Heart right ventricle (tissue), 16 donors: Measurements from ENCODE around the gene HAUS5. TPM values are rescaled to one million over a fixed set of nuclear protein-coding genes. Genes with fewer than 3 reads are reported as not detected.

Experiments used
- ATAC-seq, 8 donors: fragments of 200-7000 bp; cut with Tn5 transposase; one replicate each; pipeline ENCODE4 v1.9.1; 2020; ENCODE audit warnings: mild to moderate bottlenecking in 8 of 8, moderate library complexity in 8 of 8, moderate number of reproducible peaks in 1 of 8
- DNase-seq, 2 donors: peaks; one replicate each; pipeline ENCODE4 v3.0.0-alpha.2; 2020
- H3K27ac ChIP-seq, 10 donors: fragments of 200-600 bp; sonication (generic) in 2 of 10; one replicate each; pipeline versions ENCODE4 v1.5.0 to v1.8.0; 2020 to 2022; ENCODE audit warnings: mild to moderate bottlenecking in 3 of 10
- H3K27me3 ChIP-seq, 7 donors: fragments of 200-600 bp; one replicate each; pipeline ENCODE4 v1.8.0; 2021 to 2022; ENCODE audit warnings: mild to moderate bottlenecking in 2 of 7
- H3K36me3 ChIP-seq, 9 donors: fragments of 200-600 bp; sonication (generic) in 1 of 9; one replicate each; pipeline versions ENCODE4 v1.5.0 to v1.8.0; 2020 to 2022; ENCODE audit warnings: mild to moderate bottlenecking in 2 of 9
- H3K4me1 ChIP-seq, 9 donors: fragments of 200-600 bp; sonication (generic) in 1 of 9; one replicate each; pipeline versions ENCODE4 v1.5.0 to v1.8.0; 2020 to 2022; ENCODE audit warnings: mild to moderate bottlenecking in 4 of 9
- H3K4me3 ChIP-seq, 10 donors: fragments of 200-600 bp; sonication (generic) in 2 of 10; one replicate each; pipeline versions ENCODE4 v1.5.0 to v1.8.0; 2020 to 2022; ENCODE audit warnings: mild to moderate bottlenecking in 7 of 10, moderate library complexity in 2 of 10
- H3K9me3 ChIP-seq, 11 donors: fragments of 200-600 bp in 10 of 11; sonication (generic) in 2 of 11; one replicate each; pipeline versions ENCODE4 v1.5.0 to v1.8.0; 2013 to 2022; ENCODE audit warnings: mild to moderate bottlenecking in 2 of 11, control low read depth in 1 of 11, moderate library complexity in 1 of 11
- WGBS, 2 donors: extraction: QIAGEN DNeasy Blood & Tissue Kit; methylation state at CpG; one replicate each; pipeline ENCODE4 v1.1.7; 2013; ENCODE audit warnings: inconsistent platforms in 1 of 2; 5-methylcytosine and 5-hydroxymethylcytosine counted together
- intact Hi-C, 10 donors: fragments of 100-400 bp; cut with DNase I; formaldehyde crosslinking; loops; one replicate each; pipeline versions ENCODE4 v1.11.1 to v1.14.2; 2022
- polyA plus RNA-seq, 2 donors: library from polyadenylated mRNA; stranded (reverse); fragments of 200-250 nt; gene quantifications; one replicate each; pipeline ENCODE4 v1.2.3, GENCODE V29; 2013
- total RNA-seq, 10 donors: library from RNA; stranded (reverse); fragmentation: NEBNext Ultra II Directional in 3 of 10; extraction: Animal tissue kit (Norgen Biotek cat#: 25700) in 3 of 10; gene quantifications; one replicate each; pipeline versions ENCODE4 v1.2.1 to v1.2.4, GENCODE V29; 2021 to 2023
- TF ChIP-seq, protein P1 (sequence below), 9 donors: fragments of 200-600 bp; sonication (generic) in 2 of 9; IDR thresholded peaks; one replicate each; pipeline versions ENCODE4 v1.5.0 to v1.8.0; 2021 to 2022; ENCODE audit warnings: antibody characterized with exemption in 9 of 9, mild to moderate bottlenecking in 5 of 9, moderate library complexity in 1 of 9
- donor health status: Arrhythmogenic right ventricular cardiomyopathy.
- donor health status: ischemic (EF 13 %, LVEDD 7.1; RV severe dilation, severe dysfunction).
- donor health status: healthy with polysubstance abuse.
- donor health status: DM: no; HTN: yes; CAD: no.
- donor health status: DM: no; HTN: no; CAD: no.
- donor health status: ischemic (EF 25% LVEDD 6.9; RV normal size, moderate dysfunction).
- donor health status: ischemic (EF 25% LVEDD 5.7; RV mildly dilated, moderate dysfunction).
- donor health status: healthy.
- donor health status: DM: yes; HTN: yes; CAD: no.
- donor health status: Ischemic cardiomyopathy.
- donor health status: ischemic (EF 35%, LVEDD 5.7; RV mildly dilated, moderate dysfunction).
- donor health status: nonischemic (EF 11% LVEDD 7.7; RV severe dilation, severe dysfunction).
- donor health status: DM: yes; HTN: yes; CAD: no.
- donor health status: PGD.
- donor health status: ischemic (EF 29% LVEDD 5.4; RV normal size, mild dysfunction).
- donor health status: nonischemic (EF 23%, LVEDD 6.1; RV moderate dilation, normal function).

Gene HAUS5
- total and polyA plus RNA-seq, 12 donors: 3.2 to 14.1 (median 4.8) TPM

DNA sequence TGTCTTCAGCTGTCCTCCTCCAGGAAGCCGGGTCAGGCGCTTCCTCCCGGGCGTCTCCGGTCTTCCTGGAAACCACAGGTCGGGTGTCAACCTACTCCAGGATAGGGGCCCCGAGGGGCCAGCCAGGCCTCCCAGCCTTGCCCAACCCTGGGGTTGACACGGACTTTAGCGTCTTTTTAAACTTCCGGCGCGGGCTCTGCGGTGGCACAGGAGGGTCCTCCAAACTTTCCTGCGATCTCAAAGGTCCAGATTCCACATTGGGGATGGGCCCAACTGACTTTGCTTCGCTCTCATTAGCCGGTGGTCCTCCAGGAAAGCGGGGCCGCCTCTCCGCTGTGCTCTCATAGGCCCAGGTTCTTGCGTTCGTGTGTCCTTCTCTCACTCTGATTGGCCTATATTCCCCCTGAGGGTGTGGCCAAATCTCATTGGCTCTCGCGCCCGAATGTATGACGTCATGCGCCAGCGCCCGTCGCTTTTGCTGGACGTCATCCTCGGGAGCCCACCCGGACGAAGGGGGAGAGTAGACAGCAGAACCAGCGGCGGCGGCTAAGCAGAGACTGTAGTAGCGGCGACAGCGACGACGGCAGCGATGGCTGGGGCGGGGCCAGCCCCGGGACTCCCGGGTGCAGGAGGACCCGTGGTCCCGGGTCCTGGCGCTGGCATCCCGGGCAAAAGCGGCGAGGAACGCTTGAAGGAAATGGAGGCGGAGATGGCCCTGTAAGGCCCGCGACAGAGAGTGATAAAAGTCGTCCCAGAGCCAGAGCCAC, 16.2 kb downstream of the HAUS5 start, which contains the start of gene RBM42:
Gene RBM42 (plus strand): TSS at position 472 of the 767 bp plus-strand sequence. CDS start 118 bp downstream, at position 590.
- no peaks in the 10 kb centered on the region for H3K9me3 ChIP-seq
- WGBS, 2 donors: 0% methylated on average over 56 of the region's 56 CpGs

DNA sequence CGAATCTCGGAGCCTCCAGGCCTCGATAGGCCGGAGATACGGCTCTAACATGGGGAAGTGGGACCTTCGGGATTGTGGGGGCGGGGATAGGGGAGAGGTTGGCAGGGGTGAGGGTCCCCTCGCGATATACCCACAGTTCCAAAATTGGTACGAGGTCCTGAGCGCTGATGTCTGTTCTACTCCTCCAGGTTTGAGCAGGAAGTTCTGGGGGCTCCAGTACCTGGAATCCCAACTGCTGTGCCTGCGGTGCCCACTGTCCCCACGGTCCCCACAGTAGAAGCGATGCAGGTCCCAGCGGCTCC, 16.7 kb downstream of the HAUS5 start:
- intact Hi-C loops: no loop called here
- Histone ChIP-seq H3K9me3 (no peaks in the 10 kb centered on the region), H3K27ac (peak overlapping the region; percentile 3 to 97 (median 92)), H3K36me3 (peaks cover 5 to 44% (median 28%) of the 10 kb centered on the region in 9 donors), H3K4me3 (peak overlapping the region; percentile 76 to 99 (median 92)), H3K4me1 (peaks cover 3 to 24% (median 19%) of the 10 kb centered on the region in 9 donors), H3K27me3 (no peaks in the 10 kb centered on the region)
- DNase-seq (no peak), ATAC-seq (peak in 2 of 8 donors; percentile 1 to 2)
- TF ChIP-seq, protein P1, sequence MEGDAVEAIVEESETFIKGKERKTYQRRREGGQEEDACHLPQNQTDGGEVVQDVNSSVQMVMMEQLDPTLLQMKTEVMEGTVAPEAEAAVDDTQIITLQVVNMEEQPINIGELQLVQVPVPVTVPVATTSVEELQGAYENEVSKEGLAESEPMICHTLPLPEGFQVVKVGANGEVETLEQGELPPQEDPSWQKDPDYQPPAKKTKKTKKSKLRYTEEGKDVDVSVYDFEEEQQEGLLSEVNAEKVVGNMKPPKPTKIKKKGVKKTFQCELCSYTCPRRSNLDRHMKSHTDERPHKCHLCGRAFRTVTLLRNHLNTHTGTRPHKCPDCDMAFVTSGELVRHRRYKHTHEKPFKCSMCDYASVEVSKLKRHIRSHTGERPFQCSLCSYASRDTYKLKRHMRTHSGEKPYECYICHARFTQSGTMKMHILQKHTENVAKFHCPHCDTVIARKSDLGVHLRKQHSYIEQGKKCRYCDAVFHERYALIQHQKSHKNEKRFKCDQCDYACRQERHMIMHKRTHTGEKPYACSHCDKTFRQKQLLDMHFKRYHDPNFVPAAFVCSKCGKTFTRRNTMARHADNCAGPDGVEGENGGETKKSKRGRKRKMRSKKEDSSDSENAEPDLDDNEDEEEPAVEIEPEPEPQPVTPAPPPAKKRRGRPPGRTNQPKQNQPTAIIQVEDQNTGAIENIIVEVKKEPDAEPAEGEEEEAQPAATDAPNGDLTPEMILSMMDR (IDR thresholded peaks at IDR 0.05): no peak
- 4 to 5% methylated on average over 15 of the region's 15 CpGs for WGBS, 2 donors

More for the DNA sequence above, 16.2 kb downstream of the HAUS5 start, which contains the start of gene RBM42:
- H3K4me3 ChIP-seq: peak within 1 kb of the TSS; percentile 76 to 99 (median 92)
- peak within 1 kb of the TSS; percentile 53 to 97 (median 93) for H3K27ac ChIP-seq
- intact Hi-C loops: no loop called here
- DNase-seq (peak; percentile 94 to 98), ATAC-seq (peak; percentile 99 to 100 (median 100))
- peaks cover 3 to 24% (median 19%) of the 10 kb centered on the region in 9 donors for H3K4me1 ChIP-seq
- TF ChIP-seq, protein P1 (IDR thresholded peaks at IDR 0.05): no peak
- H3K36me3 ChIP-seq: peaks cover 0 to 39% (median 24%) of the 10 kb centered on the region in 9 donors
- H3K27me3 ChIP-seq: no peaks in the 10 kb centered on the region

DNA sequence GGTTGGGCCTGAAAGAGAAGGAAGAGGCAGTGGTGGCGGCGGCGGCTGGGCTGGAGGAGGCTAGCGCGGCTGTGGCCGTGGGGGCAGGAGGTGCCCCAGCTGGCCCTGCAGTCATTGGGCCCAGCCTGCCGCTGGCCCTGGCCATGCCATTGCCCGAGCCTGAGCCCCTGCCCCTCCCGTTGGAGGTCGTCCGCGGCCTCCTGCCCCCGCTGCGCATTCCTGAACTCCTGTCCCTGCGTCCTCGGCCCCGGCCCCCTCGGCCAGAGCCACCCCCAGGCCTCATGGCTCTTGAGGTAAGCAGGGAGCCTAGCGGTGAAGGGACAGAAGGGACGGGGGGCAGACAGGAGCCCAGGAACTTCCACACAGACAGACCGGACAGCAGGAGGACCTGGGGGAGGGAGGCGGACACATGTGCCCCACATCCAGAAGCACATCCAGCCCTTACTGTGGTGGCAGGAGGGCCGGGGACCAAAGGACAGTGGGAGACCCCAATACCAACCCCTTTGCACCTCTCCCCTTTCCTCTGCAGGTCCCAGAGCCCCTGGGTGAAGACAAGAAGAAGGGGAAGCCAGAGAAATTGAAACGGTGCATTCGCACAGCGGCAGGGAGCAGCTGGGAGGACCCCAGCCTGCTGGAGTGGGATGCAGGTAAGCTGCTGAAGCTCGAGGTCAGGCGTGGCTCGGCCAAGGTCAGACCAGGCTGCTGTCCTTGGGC, 21.3 kb downstream of the HAUS5 start:
- Histone ChIP-seq H3K4me3 (no peak overlapping the region), H3K9me3 (no peaks in the 10 kb centered on the region), H3K4me1 (peaks cover 3 to 16% (median 12%) of the 10 kb centered on the region in 9 donors), H3K36me3 (peaks cover 8 to 86% (median 68%) of the 10 kb centered on the region in 9 donors), H3K27ac (no peak overlapping the region), H3K27me3 (no peaks in the 10 kb centered on the region)
- TF ChIP-seq, protein P1 (IDR thresholded peaks at IDR 0.05): no peak
- WGBS, 2 donors: 93 to 94% methylated on average over 29 of the region's 29 CpGs
- DNase-seq (no peak), ATAC-seq (no peak)
- intact Hi-C loops: no loop called here

DNA sequence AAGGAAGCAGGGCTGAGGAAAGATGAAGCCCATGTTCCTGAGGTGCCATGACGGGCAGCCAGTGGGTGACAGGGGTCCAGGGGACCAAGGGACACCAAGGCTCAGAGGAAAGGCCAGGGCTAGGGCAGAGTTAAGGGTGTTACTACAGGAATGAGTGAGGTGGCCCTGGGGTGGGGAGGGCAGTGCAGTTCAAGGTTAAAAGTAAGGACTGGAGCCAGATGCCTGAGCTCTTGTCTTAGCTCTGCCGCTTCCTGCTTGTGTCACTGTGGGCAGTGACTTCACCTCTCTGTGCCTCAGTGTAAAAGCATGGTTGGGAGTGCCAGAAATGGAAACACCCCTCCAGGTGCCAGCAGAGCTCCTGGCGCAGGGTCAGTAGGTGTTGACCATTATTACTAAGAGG, 24.1 kb downstream of the HAUS5 start:
- WGBS, 2 donors: 64 to 92% methylated on average over 3 of the region's 3 CpGs
- Histone ChIP-seq H3K4me3 (no peak overlapping the region), H3K36me3 (peaks cover 8 to 69% (median 54%) of the 10 kb centered on the region in 9 donors), H3K4me1 (peaks cover 0 to 6% (median 0%) of the 10 kb centered on the region in 9 donors), H3K27me3 (no peaks in the 10 kb centered on the region), H3K27ac (no peak overlapping the region), H3K9me3 (no peaks in the 10 kb centered on the region)
- no peak for ATAC-seq
- TF ChIP-seq, protein P1 (IDR thresholded peaks at IDR 0.05): no peak
- DNase-seq: no peak
- intact Hi-C loops: no loop called here
